HL-60 (cell line): ENCODE results near the gene ZNF805.
"Not testable (repeated sequence)": the region's sequence is repeated elsewhere in the genome, so short reads cannot be mapped to it uniquely, and the experiment has no call there.

Experiments
- DNase-seq, 2 experiments: peaks; one replicate each; pipeline ENCODE4 v3.0.0-alpha.2; 2010 to 2020; ENCODE audit warnings: low read depth in 1 of 2, low spot score in 1 of 2
- H3K27ac ChIP-seq: fragments of 250-450 bp; sonication (Bioruptor Pico); replicated peaks from 2 replicates; pipeline ENCODE4 v1.5.1; 2020; ENCODE audit warnings: mild to moderate bottlenecking, moderate library complexity
- H3K27me3 ChIP-seq: fragments of 250-450 bp; sonication (Bioruptor Pico); 2 replicates; pipeline ENCODE4 v1.5.1; 2021; ENCODE audit warnings: mild to moderate bottlenecking, moderate library complexity; ENCODE audit not compliant: insufficient read depth, poor library complexity, severe bottlenecking
- H3K4me3 ChIP-seq: replicated peaks from 2 replicates; pipeline ENCODE4 v1.5.1; 2011; ENCODE audit warnings: mild to moderate bottlenecking, control low read depth, low read length; ENCODE audit not compliant: insufficient read depth
- GABPA ChIP-seq: IDR thresholded peaks from 2 replicates; pipeline ENCODE4 v1.6.1; 2012; ENCODE audit warnings: low read depth
- POLR2AphosphoS5 ChIP-seq: IDR thresholded peaks from 2 replicates; pipeline ENCODE4 v1.6.1; 2012; ENCODE audit warnings: low read depth
- REST ChIP-seq: IDR thresholded peaks from 2 replicates; pipeline ENCODE4 v1.6.1; 2012; ENCODE audit warnings: low read depth; ENCODE audit not compliant: insufficient replicate concordance
- SPI1 ChIP-seq: IDR thresholded peaks from 2 replicates; pipeline ENCODE4 v1.6.1; 2012; ENCODE audit warnings: low read depth, mild to moderate bottlenecking, borderline replicate concordance
- TF ChIP-seq, protein P1 (sequence below): IDR thresholded peaks from one replicate; pipeline ENCODE4 v1.5.1; 2011; ENCODE audit warnings: low read length, control low read depth, inconsistent platforms; ENCODE audit not compliant: insufficient read depth

ZNF805 gene

DNA sequence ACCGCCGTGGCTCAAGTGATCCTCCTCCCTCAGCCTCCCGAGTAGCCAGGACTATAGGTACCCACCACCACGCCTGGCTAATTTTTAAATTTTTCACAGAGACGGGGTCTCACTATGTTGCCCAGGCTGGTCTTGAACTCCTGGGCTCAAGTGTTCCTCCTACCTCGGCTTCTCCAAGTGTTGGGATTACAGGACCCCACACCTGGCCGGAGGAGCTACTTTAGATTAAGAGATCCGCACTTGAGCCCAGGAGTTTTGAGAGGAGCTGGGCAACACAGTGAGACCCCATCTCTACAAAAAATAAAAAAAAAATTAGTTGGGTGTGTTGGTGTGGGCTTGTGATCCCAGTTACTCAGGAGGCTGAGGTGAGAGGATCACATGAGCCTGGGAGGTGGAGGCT is 30.8 kb downstream of the ZNF805 start:
- TF ChIP-seq SPI1 (no peak), POLR2AphosphoS5 (no peak), GABPA (no peak), REST (no peak)
- TF ChIP-seq, protein P1, sequence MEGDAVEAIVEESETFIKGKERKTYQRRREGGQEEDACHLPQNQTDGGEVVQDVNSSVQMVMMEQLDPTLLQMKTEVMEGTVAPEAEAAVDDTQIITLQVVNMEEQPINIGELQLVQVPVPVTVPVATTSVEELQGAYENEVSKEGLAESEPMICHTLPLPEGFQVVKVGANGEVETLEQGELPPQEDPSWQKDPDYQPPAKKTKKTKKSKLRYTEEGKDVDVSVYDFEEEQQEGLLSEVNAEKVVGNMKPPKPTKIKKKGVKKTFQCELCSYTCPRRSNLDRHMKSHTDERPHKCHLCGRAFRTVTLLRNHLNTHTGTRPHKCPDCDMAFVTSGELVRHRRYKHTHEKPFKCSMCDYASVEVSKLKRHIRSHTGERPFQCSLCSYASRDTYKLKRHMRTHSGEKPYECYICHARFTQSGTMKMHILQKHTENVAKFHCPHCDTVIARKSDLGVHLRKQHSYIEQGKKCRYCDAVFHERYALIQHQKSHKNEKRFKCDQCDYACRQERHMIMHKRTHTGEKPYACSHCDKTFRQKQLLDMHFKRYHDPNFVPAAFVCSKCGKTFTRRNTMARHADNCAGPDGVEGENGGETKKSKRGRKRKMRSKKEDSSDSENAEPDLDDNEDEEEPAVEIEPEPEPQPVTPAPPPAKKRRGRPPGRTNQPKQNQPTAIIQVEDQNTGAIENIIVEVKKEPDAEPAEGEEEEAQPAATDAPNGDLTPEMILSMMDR = no peak
- Histone ChIP-seq H3K4me3 (no peak overlapping the region), H3K27me3 (no peaks in the 10 kb centered on the region), H3K27ac (no peak overlapping the region)
- no peak for DNase-seq

- no peak for TF ChIP-seq SPI1
- TF ChIP-seq, protein P1 = no peak
- no peak for TF ChIP-seq GABPA
- no peak for TF ChIP-seq POLR2AphosphoS5
- no peak for TF ChIP-seq REST
- no peaks in the 10 kb centered on the region for H3K27me3 ChIP-seq
- no peak overlapping the region for H3K27ac ChIP-seq
- DNase-seq = no peak
- H3K4me3 ChIP-seq = no peak overlapping the region
Measured at GRCh38 chr19:57273014-57273413, 32.6 kb downstream of the ZNF805 start.

DNA sequence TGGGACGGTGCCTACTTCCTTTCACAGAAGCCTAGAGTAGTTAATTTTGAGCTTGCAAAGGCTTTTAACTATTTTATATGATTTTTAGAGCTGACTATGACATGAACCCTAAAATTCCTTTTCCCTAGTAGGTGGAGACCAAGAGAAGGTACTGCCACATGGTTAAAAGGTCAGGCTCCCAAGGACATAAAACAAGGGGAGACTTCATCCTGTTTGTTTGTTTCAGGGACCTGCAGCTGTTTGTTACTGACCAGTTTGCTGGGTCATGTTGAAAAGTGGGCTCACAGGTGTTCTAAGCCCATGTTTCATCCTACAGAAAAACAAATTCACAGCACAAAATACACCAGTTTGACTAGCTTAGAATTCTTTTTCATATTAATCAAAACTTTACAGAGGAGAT is 36.0 kb downstream of the ZNF805 start:
- H3K4me3 ChIP-seq = no peak overlapping the region
- DNase-seq = no peak
- TF ChIP-seq SPI1 (no peak), POLR2AphosphoS5 (no peak), GABPA (no peak), REST (no peak)
- H3K27ac ChIP-seq = no peak overlapping the region
- H3K27me3 ChIP-seq = no peaks in the 10 kb centered on the region

GRCh38 chr19:57278481-57278880 is 38.0 kb downstream of the ZNF805 start:
- H3K27me3 ChIP-seq, DNase-seq, H3K4me3 ChIP-seq, H3K27ac ChIP-seq: not testable (repeated sequence)
